ENCODE data around the gene INKA1. TPM values are rescaled to one million over a fixed set of nuclear protein-coding genes. Genes with fewer than 3 reads are reported as not detected.
"Not testable (repeated sequence)": the region's sequence is repeated elsewhere in the genome, so short reads cannot be mapped to it uniquely, and the experiment has no call there.

INKA1 gene
- total RNA-seq, 1 donor = 1.5 TPM

- H3K4me3 ChIP-seq (ENCODE audit: low read length) = no peak overlapping the region
- no peaks in the 10 kb centered on the region for H3K27me3 ChIP-seq (ENCODE audit: insufficient read depth, low read length)
- H3K9me3 ChIP-seq (ENCODE audit: low read depth, low read length) = no peaks in the 10 kb centered on the region
- peaks cover 20% of the 10 kb centered on the region for H3K4me1 ChIP-seq (ENCODE audit: insufficient read depth, low read length)
Measured at GRCh38 chr3:49780080-49780974, 22.7 kb upstream of the INKA1 start.

- H3K9me3 ChIP-seq (ENCODE audit: low read depth, low read length); H3K27me3 ChIP-seq (ENCODE audit: insufficient read depth, low read length); H3K4me3 ChIP-seq (ENCODE audit: low read length): not testable (repeated sequence)
- H3K4me1 ChIP-seq (ENCODE audit: insufficient read depth, low read length) = peaks cover 24% of the 10 kb centered on the region
Measured at GRCh38 chr3:49780975-49781365, 22.1 kb upstream of the INKA1 start.

GRCh38 chr3:49781415-49782199, 21.5 kb upstream of the INKA1 start:
- Histone ChIP-seq H3K9me3 (ENCODE audit: low read depth, low read length) (no peaks in the 10 kb centered on the region), H3K4me3 (ENCODE audit: low read length) (no peak overlapping the region), H3K4me1 (ENCODE audit: insufficient read depth, low read length) (peaks cover 24% of the 10 kb centered on the region), H3K27me3 (ENCODE audit: insufficient read depth, low read length) (no peaks in the 10 kb centered on the region)

GRCh38 chr3:49782277-49782676, 20.8 kb upstream of the INKA1 start:
- H3K27me3 ChIP-seq (ENCODE audit: insufficient read depth, low read length); H3K9me3 ChIP-seq (ENCODE audit: low read depth, low read length); H3K4me3 ChIP-seq (ENCODE audit: low read length): not testable (repeated sequence)
- H3K4me1 ChIP-seq (ENCODE audit: insufficient read depth, low read length) = peaks cover 31% of the 10 kb centered on the region

GRCh38 chr3:49785565-49786356, 17.3 kb upstream of the INKA1 start:
- H3K4me3 ChIP-seq (ENCODE audit: low read length) = peak overlapping the region; percentile 98
- peaks cover 28% of the 10 kb centered on the region for H3K4me1 ChIP-seq (ENCODE audit: insufficient read depth, low read length)
- no peaks in the 10 kb centered on the region for H3K9me3 ChIP-seq (ENCODE audit: low read depth, low read length)
- H3K27me3 ChIP-seq (ENCODE audit: insufficient read depth, low read length) = no peaks in the 10 kb centered on the region

GRCh38 chr3:49786357-49787181, 16.5 kb upstream of the INKA1 start, which contains the start of gene IP6K1:
Gene IP6K1, minus strand, starts transcription at chr3:49786542. Its CDS starts 38,502 bp downstream, at chr3:49748040.
- peak within 1 kb of the TSS; percentile 98 for H3K4me3 ChIP-seq (ENCODE audit: low read length)
- no peaks in the 10 kb centered on the region for H3K27me3 ChIP-seq (ENCODE audit: insufficient read depth, low read length)
- H3K4me1 ChIP-seq (ENCODE audit: insufficient read depth, low read length) = peaks cover 27% of the 10 kb centered on the region
- H3K9me3 ChIP-seq (ENCODE audit: low read depth, low read length) = no peaks in the 10 kb centered on the region

- Histone ChIP-seq H3K4me3 (ENCODE audit: low read length) (peak overlapping the region; percentile 98), H3K9me3 (ENCODE audit: low read depth, low read length) (no peaks in the 10 kb centered on the region), H3K4me1 (ENCODE audit: insufficient read depth, low read length) (peaks cover 27% of the 10 kb centered on the region)
Measured at GRCh38 chr3:49787182-49787464, 15.9 kb upstream of the INKA1 start.

GRCh38 chr3:49787536-49787935, 15.5 kb upstream of the INKA1 start:
- Histone ChIP-seq H3K9me3 (ENCODE audit: low read depth, low read length) (no peaks in the 10 kb centered on the region), H3K4me3 (ENCODE audit: low read length) (no peak overlapping the region), H3K4me1 (ENCODE audit: insufficient read depth, low read length) (peaks cover 27% of the 10 kb centered on the region), H3K27me3 (ENCODE audit: insufficient read depth, low read length) (no peaks in the 10 kb centered on the region)

More at GRCh38 chr3:49787182-49787464, 15.9 kb upstream of the INKA1 start:
- no peaks in the 10 kb centered on the region for H3K27me3 ChIP-seq (ENCODE audit: insufficient read depth, low read length)

GRCh38 chr3:49788056-49788455, 15.0 kb upstream of the INKA1 start:
- H3K4me1 ChIP-seq (ENCODE audit: insufficient read depth, low read length) = peaks cover 27% of the 10 kb centered on the region
- no peaks in the 10 kb centered on the region for H3K9me3 ChIP-seq (ENCODE audit: low read depth, low read length)
- H3K27me3 ChIP-seq (ENCODE audit: insufficient read depth, low read length) = no peaks in the 10 kb centered on the region

GRCh38 chr3:49790626-49791411, 12.2 kb upstream of the INKA1 start:
- no peak overlapping the region for H3K4me3 ChIP-seq (ENCODE audit: low read length)
- H3K9me3 ChIP-seq (ENCODE audit: low read depth, low read length) = no peaks in the 10 kb centered on the region
- H3K4me1 ChIP-seq (ENCODE audit: insufficient read depth, low read length) = peaks cover 10% of the 10 kb centered on the region
- H3K27me3 ChIP-seq (ENCODE audit: insufficient read depth, low read length) = no peaks in the 10 kb centered on the region

More at GRCh38 chr3:49788056-49788455, 15.0 kb upstream of the INKA1 start:
- no peak overlapping the region for H3K4me3 ChIP-seq (ENCODE audit: low read length)

GRCh38 chr3:49791571-49791970, 11.5 kb upstream of the INKA1 start:
- H3K4me1 ChIP-seq (ENCODE audit: insufficient read depth, low read length) = peaks cover 10% of the 10 kb centered on the region
- H3K4me3 ChIP-seq (ENCODE audit: low read length) = no peak overlapping the region
- H3K27me3 ChIP-seq (ENCODE audit: insufficient read depth, low read length) = no peaks in the 10 kb centered on the region
- H3K9me3 ChIP-seq (ENCODE audit: low read depth, low read length) = no peaks in the 10 kb centered on the region

- no peak overlapping the region for H3K4me3 ChIP-seq (ENCODE audit: low read length)
- no peaks in the 10 kb centered on the region for H3K9me3 ChIP-seq (ENCODE audit: low read depth, low read length)
- peaks cover under 1% of the 10 kb centered on the region for H3K4me1 ChIP-seq (ENCODE audit: insufficient read depth, low read length)
- no peaks in the 10 kb centered on the region for H3K27me3 ChIP-seq (ENCODE audit: insufficient read depth, low read length)
Measured at GRCh38 chr3:49792371-49793150, 10.5 kb upstream of the INKA1 start.

GRCh38 chr3:49793486-49794085, 9.5 kb upstream of the INKA1 start:
- no peak overlapping the region for H3K4me3 ChIP-seq (ENCODE audit: low read length)
- H3K4me1 ChIP-seq (ENCODE audit: insufficient read depth, low read length) = no peaks in the 10 kb centered on the region
- H3K9me3 ChIP-seq (ENCODE audit: low read depth, low read length) = no peaks in the 10 kb centered on the region
- H3K27me3 ChIP-seq (ENCODE audit: insufficient read depth, low read length) = no peaks in the 10 kb centered on the region

All from mononuclear cell (primary cell).